Mesodermal cell (in vitro differentiated cells): Measurements from ENCODE around the gene CEP72.

Experiments
- H3K27ac ChIP-seq: 2 replicates; pipeline ENCODE4 v1.7.0; 2013; ENCODE audit warnings: mild to moderate bottlenecking, low read depth, low read length, moderate library complexity; ENCODE audit not compliant: severe bottlenecking
- H3K36me3 ChIP-seq: 2 replicates; pipeline ENCODE4 v1.7.1; 2013; ENCODE audit warnings: mild to moderate bottlenecking, low read length, moderate library complexity; ENCODE audit not compliant: control insufficient read depth, insufficient read depth
- H3K4me1 ChIP-seq: one replicate; pipeline ENCODE4 v1.7.1; 2013; ENCODE audit warnings: mild to moderate bottlenecking, low read length; ENCODE audit not compliant: insufficient read depth, control insufficient read depth, poor library complexity, severe bottlenecking
- H3K4me3 ChIP-seq: 2 replicates; pipeline ENCODE4 v1.7.0; 2013; ENCODE audit warnings: low read length, control low read depth, mild to moderate bottlenecking; ENCODE audit not compliant: insufficient read depth, poor library complexity, severe bottlenecking; ENCODE audit errors: extremely low read depth
- H3K9me3 ChIP-seq: 2 replicates; pipeline ENCODE4 v1.7.1; 2013; ENCODE audit warnings: mild to moderate bottlenecking, low read length, moderate library complexity; ENCODE audit not compliant: control insufficient read depth
- WGBS, 2 experiments: methylation state at CpG; one replicate each; pipeline ENCODE4 v1.1.5; 2013; ENCODE audit warnings: missing lambda C conversion rate in 2 of 2; ENCODE audit not compliant: insufficient coverage in 2 of 2; 5-methylcytosine and 5-hydroxymethylcytosine counted together

Gene CEP72

DNA sequence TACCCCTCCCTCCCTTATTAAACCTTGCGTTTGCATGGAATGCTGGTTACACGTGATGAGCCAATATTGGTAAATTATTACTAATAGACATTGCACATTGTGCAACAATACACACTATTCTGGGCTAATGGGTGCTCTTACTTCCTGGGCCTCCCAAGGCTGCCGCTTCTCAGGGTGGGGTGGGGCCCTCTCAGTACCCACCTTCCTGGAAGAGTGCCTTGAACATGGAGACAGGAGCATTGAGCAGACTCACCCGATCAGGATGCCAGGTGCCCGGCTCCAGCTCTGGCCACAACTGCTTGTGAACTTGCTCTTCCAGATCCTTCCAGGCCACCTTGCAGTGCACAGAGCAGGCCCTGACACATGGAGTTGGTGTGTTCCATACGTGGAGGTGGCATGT is 24.7 kb upstream of the CEP72 start:
- Histone ChIP-seq H3K4me1 (no peaks in the 10 kb centered on the region), H3K4me3 (no peak overlapping the region), H3K36me3 (no peaks in the 10 kb centered on the region), H3K27ac (no peak overlapping the region), H3K9me3 (no peaks in the 10 kb centered on the region)
- WGBS, 2 experiments = 85 to 98% methylated on average over 4 of the region's 6 CpGs

DNA sequence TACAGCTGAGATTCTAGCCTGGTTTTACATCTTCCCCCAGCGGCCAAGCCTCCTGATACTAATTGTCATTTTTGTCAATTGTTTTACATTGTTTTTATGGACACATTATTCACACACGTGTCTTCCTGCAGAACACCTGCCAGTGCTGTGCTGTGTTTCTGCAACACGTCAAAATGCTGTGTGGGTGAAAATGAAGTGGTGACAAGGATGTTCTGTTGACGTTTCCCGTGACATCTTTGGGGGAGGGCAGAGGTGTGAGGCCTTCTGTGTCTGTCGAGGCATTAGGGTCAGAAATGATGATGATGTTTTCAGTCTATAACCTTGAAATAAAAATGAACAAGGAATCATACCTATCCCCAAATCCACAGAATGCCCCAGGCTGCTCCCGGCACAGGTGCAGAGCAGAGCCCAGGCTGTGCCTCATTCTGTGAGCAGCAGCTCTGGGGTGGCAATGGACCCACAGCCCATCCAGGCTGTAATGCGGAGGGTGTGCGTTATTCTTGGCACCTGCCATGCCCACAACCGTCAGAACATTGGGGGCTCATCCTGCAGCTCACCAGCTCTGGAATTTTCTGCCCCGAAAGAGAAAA is 23.6 kb upstream of the CEP72 start:
- Histone ChIP-seq H3K36me3 (no peaks in the 10 kb centered on the region), H3K9me3 (no peaks in the 10 kb centered on the region), H3K4me1 (no peaks in the 10 kb centered on the region), H3K27ac (no peak overlapping the region), H3K4me3 (no peak overlapping the region)
- 81 to 82% methylated on average over 6 to 8 of the region's 11 CpGs for WGBS, 2 experiments

GRCh38 chr5:589173-589572 is 23.0 kb upstream of the CEP72 start:
- Histone ChIP-seq H3K4me1 (no peaks in the 10 kb centered on the region), H3K9me3 (no peaks in the 10 kb centered on the region), H3K36me3 (no peaks in the 10 kb centered on the region), H3K4me3 (no peak overlapping the region), H3K27ac (no peak overlapping the region)
- WGBS, 2 experiments = no CpG with 5 or more reads among the region's 1 CpG

- 57 to 67% methylated on average over 1 of the region's 1 CpG for WGBS, 2 experiments
- Histone ChIP-seq H3K9me3 (no peaks in the 10 kb centered on the region), H3K4me1 (no peaks in the 10 kb centered on the region), H3K36me3 (no peaks in the 10 kb centered on the region), H3K27ac (no peak overlapping the region), H3K4me3 (no peak overlapping the region)
Observed at GRCh38 chr5:589588-589987, 22.6 kb upstream of the CEP72 start.

DNA sequence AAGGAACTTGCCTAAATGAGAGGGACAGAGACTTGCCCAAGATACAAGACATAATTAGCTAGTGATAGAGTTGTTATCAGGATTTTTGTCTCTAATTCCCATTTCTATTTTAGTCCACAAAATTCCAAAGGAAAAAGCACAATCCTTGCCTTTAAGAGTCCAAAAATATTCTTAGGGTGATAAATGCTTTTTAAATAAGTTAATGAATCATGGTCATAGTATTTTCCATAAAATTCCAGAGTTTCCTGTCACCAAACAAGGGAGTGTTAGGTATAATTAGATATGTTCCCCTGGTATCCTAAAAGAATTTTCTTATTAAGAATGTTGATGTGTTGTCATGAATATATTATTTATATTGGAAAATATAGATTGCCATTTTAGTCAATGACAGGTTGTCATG is 21.8 kb upstream of the CEP72 start:
- Histone ChIP-seq H3K4me1 (no peaks in the 10 kb centered on the region), H3K4me3 (no peak overlapping the region), H3K27ac (no peak overlapping the region), H3K9me3 (no peaks in the 10 kb centered on the region), H3K36me3 (no peaks in the 10 kb centered on the region)

DNA sequence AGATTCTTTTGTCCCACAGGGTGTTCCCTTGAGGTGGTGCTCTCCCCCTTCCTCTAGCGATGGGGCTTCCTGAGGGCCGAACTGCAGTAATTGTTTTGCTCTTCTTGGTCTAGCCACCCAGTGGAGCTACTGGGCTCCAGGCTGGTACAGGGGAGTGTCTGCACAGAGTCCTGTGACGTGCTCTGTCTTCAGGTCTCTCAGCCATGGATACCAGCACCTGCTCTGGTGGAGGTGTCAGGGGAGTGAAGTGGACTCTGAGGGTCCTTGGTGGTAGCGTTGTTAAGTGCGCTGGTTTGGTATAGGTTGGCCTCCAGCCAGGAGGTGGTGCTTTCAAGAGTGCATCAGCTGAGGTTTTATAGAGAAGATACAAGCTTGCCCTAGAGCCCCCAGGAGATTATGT is 20.4 kb upstream of the CEP72 start:
- no peaks in the 10 kb centered on the region for H3K4me1 ChIP-seq
- H3K9me3 ChIP-seq = no peaks in the 10 kb centered on the region
- WGBS, 2 experiments = 89 to 96% methylated on average over 3 to 5 of the region's 5 CpGs
- no peak overlapping the region for H3K4me3 ChIP-seq
- H3K36me3 ChIP-seq = no peaks in the 10 kb centered on the region
- no peak overlapping the region for H3K27ac ChIP-seq

GRCh38 chr5:592158-592557 is 20.0 kb upstream of the CEP72 start:
- H3K9me3 ChIP-seq = no peaks in the 10 kb centered on the region
- 85 to 89% methylated on average over 3 to 4 of the region's 5 CpGs for WGBS, 2 experiments
- H3K4me3 ChIP-seq = no peak overlapping the region
- no peaks in the 10 kb centered on the region for H3K4me1 ChIP-seq
- no peak overlapping the region for H3K27ac ChIP-seq
- H3K36me3 ChIP-seq = no peaks in the 10 kb centered on the region

GRCh38 chr5:593511-593910 is 18.6 kb upstream of the CEP72 start:
- H3K27ac ChIP-seq = no peak overlapping the region
- no peaks in the 10 kb centered on the region for H3K36me3 ChIP-seq
- WGBS, 2 experiments = 87 to 90% methylated on average over 8 of the region's 8 CpGs
- no peaks in the 10 kb centered on the region for H3K4me1 ChIP-seq
- H3K4me3 ChIP-seq = no peak overlapping the region
- no peaks in the 10 kb centered on the region for H3K9me3 ChIP-seq

DNA sequence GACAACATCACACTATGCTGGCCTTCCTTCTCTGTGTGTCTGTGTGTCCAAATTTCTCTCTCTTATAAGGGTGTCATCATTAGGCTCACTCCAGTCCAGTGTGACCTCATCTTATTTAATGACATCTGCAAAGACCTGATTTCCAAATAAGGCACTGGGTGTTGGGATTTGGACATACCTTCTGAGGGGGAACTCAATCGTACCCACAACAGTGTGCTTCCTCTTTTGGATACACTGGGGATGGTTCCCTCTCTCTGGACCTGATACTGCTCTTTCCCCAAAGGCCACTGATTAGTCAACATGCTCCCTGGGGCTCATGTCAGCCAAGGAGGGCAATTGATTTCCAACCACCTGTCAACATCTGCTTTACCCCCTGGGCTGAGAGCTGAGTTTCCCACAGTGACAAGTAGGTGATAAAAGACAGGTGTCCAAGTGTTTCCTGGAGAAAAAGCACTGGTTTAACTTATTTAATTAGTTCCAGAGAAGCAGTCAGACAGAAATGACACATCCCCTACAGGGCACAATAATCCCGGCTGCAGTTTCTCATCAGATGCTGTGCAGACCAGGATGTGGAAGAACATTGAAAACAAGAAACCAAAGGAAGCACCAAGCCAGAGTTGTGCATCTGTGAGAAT is 17.8 kb upstream of the CEP72 start:
- Histone ChIP-seq H3K9me3 (no peaks in the 10 kb centered on the region), H3K27ac (no peak overlapping the region), H3K4me3 (no peak overlapping the region), H3K36me3 (no peaks in the 10 kb centered on the region), H3K4me1 (no peaks in the 10 kb centered on the region)
- 89% methylated on average over 1 of the region's 2 CpGs for WGBS, 2 experiments

DNA sequence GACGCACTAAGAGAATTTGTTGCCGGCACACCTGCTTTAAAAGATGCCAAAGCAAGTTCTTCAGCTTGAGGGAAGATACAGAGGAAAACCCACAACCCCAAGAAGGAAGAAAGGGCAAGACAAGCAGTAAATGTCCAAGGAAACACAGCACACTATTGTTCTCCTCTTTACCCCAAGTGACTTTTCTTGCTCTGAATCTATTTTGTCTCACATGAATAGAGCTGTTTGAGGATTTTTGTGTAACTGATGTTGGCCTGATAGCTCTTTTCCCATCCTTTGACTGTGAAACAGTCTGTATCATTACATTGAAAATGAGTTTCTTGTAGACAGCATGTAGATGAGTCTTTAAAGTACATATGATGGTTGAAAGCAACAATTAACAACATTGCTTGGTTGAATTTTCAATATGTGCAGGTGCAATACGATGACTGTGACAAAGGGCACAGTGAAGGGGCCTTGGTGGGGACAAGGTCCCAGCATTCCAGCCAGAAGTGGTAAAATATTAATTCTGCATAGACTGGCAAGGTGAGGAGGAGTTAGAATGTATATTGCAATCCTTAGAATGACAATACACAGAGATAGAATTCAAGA is 16.8 kb upstream of the CEP72 start:
- no peaks in the 10 kb centered on the region for H3K36me3 ChIP-seq
- no peak overlapping the region for H3K27ac ChIP-seq
- H3K4me1 ChIP-seq = no peaks in the 10 kb centered on the region
- WGBS, 2 experiments = 92 to 96% methylated on average over 3 of the region's 3 CpGs
- H3K9me3 ChIP-seq = no peaks in the 10 kb centered on the region
- no peak overlapping the region for H3K4me3 ChIP-seq

DNA sequence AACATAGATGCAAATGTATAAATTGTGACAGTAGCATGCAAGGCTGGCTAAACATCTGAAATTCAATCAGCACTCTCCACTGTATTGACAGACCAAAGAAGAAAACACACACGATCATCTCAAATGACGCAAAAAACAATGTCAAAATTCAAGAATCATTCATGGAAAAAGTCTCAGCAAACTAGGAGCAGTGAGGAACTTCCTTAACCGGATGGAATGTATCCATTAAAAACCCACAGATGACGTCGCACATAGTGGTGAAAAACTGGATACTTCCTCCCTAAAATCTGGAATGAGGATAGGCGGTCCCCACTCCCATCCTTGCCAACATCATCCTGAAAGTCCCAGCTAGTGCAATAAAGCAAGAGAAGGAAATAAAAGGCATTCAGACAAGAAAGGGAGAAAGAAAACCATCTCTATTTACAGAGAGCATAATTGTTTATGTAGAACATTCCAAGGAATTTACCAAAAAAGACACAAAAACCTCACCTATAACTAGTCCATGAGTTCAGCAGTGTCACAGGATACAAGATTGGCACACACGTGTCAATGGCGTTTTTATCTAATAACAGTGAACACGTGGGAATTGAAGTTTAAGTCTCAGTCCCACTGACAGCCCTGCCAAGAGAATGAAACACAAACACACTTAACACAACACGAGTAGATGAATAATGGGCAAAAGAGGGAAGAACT is 14.1 kb upstream of the CEP72 start:
- Histone ChIP-seq H3K36me3 (no peaks in the 10 kb centered on the region), H3K4me3 (no peak overlapping the region), H3K27ac (no peak overlapping the region), H3K9me3 (no peaks in the 10 kb centered on the region), H3K4me1 (no peaks in the 10 kb centered on the region)
- WGBS, 2 experiments = 73 to 81% methylated on average over 4 to 5 of the region's 10 CpGs
